ENCODE results near the gene CUL9. TPM values are rescaled to one million over a fixed set of nuclear protein-coding genes. Genes with fewer than 3 reads are reported as not detected.

CUL9 gene
- total RNA-seq, 3 donors from 2014 or later (not counting 1 experiment from before 2014, with no cell fraction given): 73.1 to 85.7 (median 73.9) TPM

GRCh38 chr6:43149265-43149664 is 32.7 kb upstream of the CUL9 start:
- H3K36me3 Mint-ChIP-seq: no peaks in the 10 kb centered on the region
- TF ChIP-seq CTCF (IDR thresholded peaks at IDR 0.05): no peak
- intact Hi-C loops (cut with micrococcal nuclease): no loop called here
- DNase-seq (no peak), ATAC-seq (no peak)
- H3K4me1 Mint-ChIP-seq: no peaks in the 10 kb centered on the region
- no peak overlapping the region for H3K27ac Mint-ChIP-seq
- H3K4me3 Mint-ChIP-seq: no peak overlapping the region
- Histone ChIP-seq H3K4me1 (ENCODE audit: control insufficient read depth, insufficient read depth, low read length) (no peaks in the 10 kb centered on the region), H3K4me3 (ENCODE audit: low read length) (no peak overlapping the region), H3K9me3 (ENCODE audit: control insufficient read depth, insufficient read depth, low read length) (no peaks in the 10 kb centered on the region), H3K36me3 (ENCODE audit: control insufficient read depth, insufficient read depth, low read length) (no peaks in the 10 kb centered on the region), H3K27me3 (ENCODE audit: control insufficient read depth, insufficient read depth, low read length) (no peaks in the 10 kb centered on the region), H3K27ac (ENCODE audit: low read length) (no peak overlapping the region)
- H3K27me3 Mint-ChIP-seq (ENCODE audit: low read depth in 2 of 2): no peaks in the 10 kb centered on the region
- no peaks in the 10 kb centered on the region for H3K9me3 Mint-ChIP-seq
- WGBS (ENCODE audit: insufficient coverage): 88% methylated on average over 1 of the region's 1 CpG

- no peaks in the 10 kb centered on the region for H3K4me1 ChIP-seq (ENCODE audit: control insufficient read depth, insufficient read depth, low read length)
- DNase-seq (no peak), ATAC-seq (no peak)
- no peaks in the 10 kb centered on the region for H3K9me3 ChIP-seq (ENCODE audit: control insufficient read depth, insufficient read depth, low read length)
- H3K4me3 Mint-ChIP-seq: no peak overlapping the region
- H3K4me3 ChIP-seq (ENCODE audit: low read length): no peak overlapping the region
- H3K4me1 Mint-ChIP-seq: no peaks in the 10 kb centered on the region
- no peak for TF ChIP-seq CTCF (IDR thresholded peaks at IDR 0.05)
- no peaks in the 10 kb centered on the region for H3K9me3 Mint-ChIP-seq
- no peaks in the 10 kb centered on the region for H3K36me3 Mint-ChIP-seq
- H3K36me3 ChIP-seq (ENCODE audit: control insufficient read depth, insufficient read depth, low read length): no peaks in the 10 kb centered on the region
- no peaks in the 10 kb centered on the region for H3K27me3 Mint-ChIP-seq (ENCODE audit: low read depth in 2 of 2)
- WGBS (ENCODE audit: insufficient coverage): 89% methylated on average over 6 of the region's 7 CpGs
- H3K27ac ChIP-seq (ENCODE audit: low read length): no peak overlapping the region
- H3K27ac Mint-ChIP-seq: no peak overlapping the region
- intact Hi-C loops (cut with micrococcal nuclease): no loop called here
- H3K27me3 ChIP-seq (ENCODE audit: control insufficient read depth, insufficient read depth, low read length): no peaks in the 10 kb centered on the region
Measured at GRCh38 chr6:43150051-43150751, 31.8 kb upstream of the CUL9 start.

GRCh38 chr6:43159599-43159998 is 22.4 kb upstream of the CUL9 start:
- 96% methylated on average over 11 of the region's 11 CpGs for WGBS (ENCODE audit: insufficient coverage)
- H3K27ac ChIP-seq (ENCODE audit: low read length): no peak overlapping the region

More at GRCh38 chr6:43159599-43159998, 22.4 kb upstream of the CUL9 start:
- no peaks in the 10 kb centered on the region for H3K9me3 Mint-ChIP-seq
- H3K4me1 ChIP-seq (ENCODE audit: control insufficient read depth, insufficient read depth, low read length): no peaks in the 10 kb centered on the region
- no peaks in the 10 kb centered on the region for H3K9me3 ChIP-seq (ENCODE audit: control insufficient read depth, insufficient read depth, low read length)
- intact Hi-C loops (cut with micrococcal nuclease): no loop called here
- TF ChIP-seq CTCF (IDR thresholded peaks at IDR 0.05): no peak
- H3K36me3 Mint-ChIP-seq: no peaks in the 10 kb centered on the region
- H3K4me1 Mint-ChIP-seq: no peaks in the 10 kb centered on the region
- H3K27me3 Mint-ChIP-seq (ENCODE audit: low read depth in 2 of 2): no peaks in the 10 kb centered on the region
- no peaks in the 10 kb centered on the region for H3K36me3 ChIP-seq (ENCODE audit: control insufficient read depth, insufficient read depth, low read length)
- DNase-seq: no peak
- no peaks in the 10 kb centered on the region for H3K27me3 ChIP-seq (ENCODE audit: control insufficient read depth, insufficient read depth, low read length)
- H3K4me3 Mint-ChIP-seq: no peak overlapping the region
- H3K27ac Mint-ChIP-seq: no peak overlapping the region
- no peak overlapping the region for H3K4me3 ChIP-seq (ENCODE audit: low read length)
- no peak for ATAC-seq
